ENCODE results near the gene CLDN2.

DNA sequence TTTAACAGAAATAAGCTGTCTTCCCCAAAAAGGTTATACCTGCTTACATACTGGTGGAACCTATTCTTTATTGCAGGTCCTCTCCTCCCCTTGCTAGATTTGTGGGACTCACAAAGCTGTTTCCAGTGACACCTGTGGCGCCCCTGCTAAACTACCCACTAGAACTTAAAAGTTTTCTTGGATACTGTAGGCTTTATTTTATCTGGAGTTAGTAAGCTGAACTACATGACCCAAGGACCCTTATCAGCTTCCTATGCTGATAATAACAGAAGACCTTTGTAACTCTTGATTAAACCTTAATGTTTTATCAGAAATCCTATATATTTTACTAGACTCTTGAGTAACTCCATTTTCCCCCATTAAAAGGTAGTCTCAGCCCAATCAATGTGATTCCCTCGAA is 32.3 kb downstream of the CLDN2 start:
- TF ChIP-seq POLR2A (IDR thresholded peaks at IDR 0.05): no peak
- TF ChIP-seq, protein P1, sequence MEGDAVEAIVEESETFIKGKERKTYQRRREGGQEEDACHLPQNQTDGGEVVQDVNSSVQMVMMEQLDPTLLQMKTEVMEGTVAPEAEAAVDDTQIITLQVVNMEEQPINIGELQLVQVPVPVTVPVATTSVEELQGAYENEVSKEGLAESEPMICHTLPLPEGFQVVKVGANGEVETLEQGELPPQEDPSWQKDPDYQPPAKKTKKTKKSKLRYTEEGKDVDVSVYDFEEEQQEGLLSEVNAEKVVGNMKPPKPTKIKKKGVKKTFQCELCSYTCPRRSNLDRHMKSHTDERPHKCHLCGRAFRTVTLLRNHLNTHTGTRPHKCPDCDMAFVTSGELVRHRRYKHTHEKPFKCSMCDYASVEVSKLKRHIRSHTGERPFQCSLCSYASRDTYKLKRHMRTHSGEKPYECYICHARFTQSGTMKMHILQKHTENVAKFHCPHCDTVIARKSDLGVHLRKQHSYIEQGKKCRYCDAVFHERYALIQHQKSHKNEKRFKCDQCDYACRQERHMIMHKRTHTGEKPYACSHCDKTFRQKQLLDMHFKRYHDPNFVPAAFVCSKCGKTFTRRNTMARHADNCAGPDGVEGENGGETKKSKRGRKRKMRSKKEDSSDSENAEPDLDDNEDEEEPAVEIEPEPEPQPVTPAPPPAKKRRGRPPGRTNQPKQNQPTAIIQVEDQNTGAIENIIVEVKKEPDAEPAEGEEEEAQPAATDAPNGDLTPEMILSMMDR (IDR thresholded peaks at IDR 0.05): no peak

Measured in right lobe of liver (tissue), 4 donors.